Measurements from ENCODE around the gene CFAP58. TPM values are rescaled to one million over a fixed set of nuclear protein-coding genes. Genes with fewer than 3 reads are reported as not detected.

The CFAP58 gene
- polyA plus RNA-seq, 3 donors: 0.16 TPM; not detected in 2

DNA sequence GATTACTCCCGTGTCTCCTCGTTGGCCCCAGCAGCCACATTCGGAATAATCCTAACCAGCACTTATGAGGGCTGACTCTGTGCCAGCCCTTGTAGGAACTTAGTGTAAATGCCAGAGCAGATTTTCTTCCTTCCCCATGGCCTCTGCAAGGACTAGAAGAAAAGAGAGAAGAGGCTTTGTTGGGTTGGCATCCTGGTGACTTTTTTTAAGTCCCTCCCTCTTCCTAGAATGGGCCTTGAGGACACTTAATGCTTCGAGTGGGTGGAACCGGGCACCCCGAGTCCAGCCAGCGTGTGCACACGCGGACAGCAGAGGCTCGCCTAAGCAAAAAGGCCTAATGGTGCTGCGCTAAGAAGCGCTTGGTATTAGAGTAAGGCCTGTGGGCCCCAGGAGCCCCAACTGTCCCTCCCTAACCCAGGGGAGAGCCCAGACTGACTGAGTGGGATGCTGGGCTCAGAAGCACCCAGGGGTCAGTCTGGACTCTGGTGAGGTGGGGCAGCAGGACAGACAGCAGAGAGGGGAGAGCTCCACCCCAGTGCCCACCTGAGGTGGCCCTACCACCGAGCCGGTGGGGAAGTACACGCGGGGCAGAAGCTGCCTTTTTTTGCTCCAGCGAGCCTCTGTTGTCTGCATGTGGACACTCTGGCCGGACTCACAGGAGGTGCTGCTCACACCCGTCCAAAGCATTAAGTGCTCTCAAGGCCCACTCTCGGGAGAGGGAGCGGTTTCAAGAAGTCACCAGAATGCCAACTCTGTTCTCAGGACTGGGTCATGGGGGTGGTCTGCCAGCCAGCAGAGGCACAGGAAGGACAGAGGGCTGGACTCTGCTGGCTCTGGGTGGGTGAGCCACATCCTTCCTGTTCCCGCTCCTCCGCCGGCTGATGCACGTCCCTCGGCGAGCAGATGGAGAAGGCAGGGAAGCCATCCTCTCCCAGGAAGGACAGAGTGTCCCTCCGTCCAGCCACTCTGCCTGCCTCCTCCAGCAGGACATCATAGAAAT lies 27.9 kb upstream of the CFAP58 start:
- peaks cover 100% of the 10 kb centered on the region in 2 donors for H3K4me1 ChIP-seq (ENCODE audit: control insufficient read depth in 1 of 2, insufficient read depth in 2 of 2, low read length in 2 of 2)
- peak overlapping the region; percentile 72 for H3K4me2 ChIP-seq (replicated peaks; ENCODE audit: extremely low read depth, low read length, poor library complexity, severe bottlenecking)
- peak overlapping the region; percentile 86 to 91 for H3K27ac ChIP-seq (ENCODE audit: low read depth in 1 of 2, low read length in 2 of 2)
- peak overlapping the region; percentile 65 to 86 for H3K4me3 Mint-ChIP-seq
- peaks cover 100% of the 10 kb centered on the region for H3K4me1 Mint-ChIP-seq
- H3K9ac ChIP-seq (ENCODE audit: insufficient read depth, low read length, poor library complexity, severe bottlenecking): peak overlapping the region; percentile 39
- H3K36me3 Mint-ChIP-seq: peaks cover 29 to 46% of the 10 kb centered on the region in 2 donors
- H3K27me3 Mint-ChIP-seq (ENCODE audit: low read depth in 3 of 3): peaks cover 0 to 5% (median 0%) of the 10 kb centered on the region in 3 donors
- TF ChIP-seq CTCF (IDR thresholded peaks at IDR 0.05): no peak
- H3K79me2 ChIP-seq (ENCODE audit: insufficient read depth, low read length): peaks cover 100% of the 10 kb centered on the region
- 6% methylated on average over 18 of the region's 28 CpGs for WGBS (ENCODE audit: insufficient coverage)
- peak overlapping the region; percentile 98 to 100 (median 99) for H3K27ac Mint-ChIP-seq
- H4K20me1 ChIP-seq (ENCODE audit: insufficient read depth, low read length): peaks cover 100% of the 10 kb centered on the region
- H3K9me3 ChIP-seq (replicated peaks in 1 of 2; ENCODE audit: control insufficient read depth in 1 of 2, insufficient read depth in 1 of 2, low read length in 2 of 2): no peaks in the 10 kb centered on the region
- peak in 2 of 3 donors; percentile 43 to 49 for DNase-seq
- intact Hi-C loops (cut with micrococcal nuclease): loop anchor here (2.0 to 10.0 kb wide), 3 partner anchors 13 to 71 kb away; partner anchors contain the start of genes GSTO1 (in 2 of the 2) and ITPRIP (in 1 of the 2)
- H3K36me3 ChIP-seq (replicated peaks in 1 of 2; ENCODE audit: control insufficient read depth in 1 of 2, insufficient read depth in 2 of 2, low read length in 2 of 2): peaks cover 0 to 5% of the 10 kb centered on the region in 2 donors
- no peak overlapping the region for H2AFZ ChIP-seq (ENCODE audit: insufficient read depth, low read depth, low read length, poor library complexity, severe bottlenecking)
- no peaks in the 10 kb centered on the region for H3K27me3 ChIP-seq (ENCODE audit: control insufficient read depth in 2 of 2, insufficient read depth in 2 of 2, low read length in 2 of 2)
- H3K9me3 Mint-ChIP-seq: peaks cover 0 to 2% (median 0%) of the 10 kb centered on the region in 7 donors
- H3K4me3 ChIP-seq (replicated peaks in 1 of 3; ENCODE audit: low read depth in 2 of 3, low read length in 3 of 3): peak overlapping the region in 1 of 3 experiments; percentile 65

DNA sequence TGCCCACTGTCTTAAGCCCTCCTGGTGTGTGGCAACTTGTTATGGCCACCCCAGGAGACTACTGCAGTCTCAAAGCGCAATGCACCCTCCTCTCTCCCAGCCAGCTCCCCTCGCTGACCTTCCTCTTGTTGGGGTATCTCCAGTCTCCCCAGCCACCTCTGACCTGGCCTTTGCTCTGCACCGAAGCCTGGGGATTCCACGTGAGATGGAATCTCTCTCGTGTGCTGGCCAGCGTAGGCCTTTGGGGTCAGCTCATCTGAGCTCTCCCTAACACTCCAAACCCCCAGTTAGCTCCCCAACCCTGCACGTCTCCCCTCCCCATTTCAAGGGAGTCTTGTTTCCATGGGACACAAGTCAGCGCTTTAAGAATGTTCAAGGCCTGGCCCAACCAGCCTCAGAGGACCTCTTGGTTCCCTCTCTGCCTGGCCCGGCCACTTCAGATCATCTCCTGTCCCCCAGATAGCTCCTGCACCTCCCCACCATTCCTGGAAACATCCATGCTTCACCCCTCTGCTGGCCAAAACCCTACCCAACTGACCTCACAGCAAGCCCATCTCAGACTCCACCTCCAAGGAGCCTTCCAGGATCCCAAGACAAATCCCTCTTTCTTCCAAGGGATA lies 26.5 kb upstream of the CFAP58 start:
- no peak for DNase-seq
- Histone ChIP-seq H3K4me2 (replicated peaks; ENCODE audit: extremely low read depth, low read length, poor library complexity, severe bottlenecking) (peak overlapping the region; percentile 72), H3K9me3 (replicated peaks in 1 of 2; ENCODE audit: control insufficient read depth in 1 of 2, insufficient read depth in 1 of 2, low read length in 2 of 2) (no peaks in the 10 kb centered on the region), H4K20me1 (ENCODE audit: insufficient read depth, low read length) (peaks cover 100% of the 10 kb centered on the region), H3K9ac (ENCODE audit: insufficient read depth, low read length, poor library complexity, severe bottlenecking) (no peak overlapping the region), H2AFZ (ENCODE audit: insufficient read depth, low read depth, low read length, poor library complexity, severe bottlenecking) (no peak overlapping the region), H3K79me2 (ENCODE audit: insufficient read depth, low read length) (peaks cover 100% of the 10 kb centered on the region), H3K27ac (ENCODE audit: low read depth in 1 of 2, low read length in 2 of 2) (peak overlapping the region; percentile 61 to 86), H3K36me3 (replicated peaks in 1 of 2; ENCODE audit: control insufficient read depth in 1 of 2, insufficient read depth in 2 of 2, low read length in 2 of 2) (peaks cover 7 to 19% of the 10 kb centered on the region in 2 donors), H3K4me1 (ENCODE audit: control insufficient read depth in 1 of 2, insufficient read depth in 2 of 2, low read length in 2 of 2) (peaks cover 98 to 99% of the 10 kb centered on the region in 2 donors), H3K27me3 (ENCODE audit: control insufficient read depth in 2 of 2, insufficient read depth in 2 of 2, low read length in 2 of 2) (no peaks in the 10 kb centered on the region), H3K4me3 (replicated peaks in 1 of 3; ENCODE audit: low read depth in 2 of 3, low read length in 3 of 3) (peak overlapping the region in 1 of 3 experiments; percentile 65)
- no peak for TF ChIP-seq CTCF (IDR thresholded peaks at IDR 0.05)
- H3K4me1 Mint-ChIP-seq: peaks cover 99% of the 10 kb centered on the region
- H3K27ac Mint-ChIP-seq: peak overlapping the region; percentile 94 to 100 (median 99)
- H3K4me3 Mint-ChIP-seq: peak overlapping the region in 1 of 2 donors; percentile 82
- WGBS (ENCODE audit: insufficient coverage): 99% methylated on average over 8 of the region's 9 CpGs
- H3K9me3 Mint-ChIP-seq: peaks cover 0 to 2% (median 0%) of the 10 kb centered on the region in 7 donors
- H3K36me3 Mint-ChIP-seq: peaks cover 38 to 55% of the 10 kb centered on the region in 2 donors
- intact Hi-C loops (cut with micrococcal nuclease): loop anchor here (5.0 to 10.0 kb wide), 2 partner anchors 35 to 72 kb away; partner anchors contain the start of gene GSTO1 (in 2 of the 2)
- peaks cover 0 to 5% (median 0%) of the 10 kb centered on the region in 3 donors for H3K27me3 Mint-ChIP-seq (ENCODE audit: low read depth in 3 of 3)
